ENCODE results near the gene GALP. TPM values are rescaled to one million over a fixed set of nuclear protein-coding genes. Genes with fewer than 3 reads are reported as not detected.
"Not testable (repeated sequence)": the region's sequence is repeated elsewhere in the genome, so short reads cannot be mapped to it uniquely, and the experiment has no call there.

The GALP gene
- total RNA-seq: not detected in 2 replicates

DNA sequence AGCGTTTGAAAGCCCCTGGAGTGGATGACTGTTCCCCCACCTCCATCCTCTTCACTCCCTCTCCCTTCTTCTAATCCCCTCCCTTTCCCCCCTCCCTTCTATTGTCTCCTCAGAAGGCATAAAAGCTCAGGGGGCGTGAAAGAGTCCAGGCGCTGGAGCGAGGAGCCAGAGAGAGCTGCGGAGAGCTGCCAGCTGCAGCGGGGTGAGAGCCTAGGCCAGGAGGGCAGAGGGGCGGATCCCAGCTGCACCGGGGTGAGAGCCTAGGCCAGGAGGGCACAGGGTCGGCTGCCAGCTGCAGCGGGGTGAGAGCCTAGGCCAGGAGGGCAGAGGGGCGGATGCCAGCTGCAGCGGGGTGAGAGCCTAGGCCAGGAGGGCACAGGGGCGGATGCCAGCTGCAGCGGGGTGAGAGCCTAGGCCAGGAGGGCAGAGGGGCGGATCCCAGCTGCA lies at the start of gene GALP:
Gene GALP, plus strand, starts transcription at position 148 of the 447 bp plus-strand sequence. CDS start 1,101 bp downstream, outside the sequence.
- DNase-seq: not testable (repeated sequence)

DNA sequence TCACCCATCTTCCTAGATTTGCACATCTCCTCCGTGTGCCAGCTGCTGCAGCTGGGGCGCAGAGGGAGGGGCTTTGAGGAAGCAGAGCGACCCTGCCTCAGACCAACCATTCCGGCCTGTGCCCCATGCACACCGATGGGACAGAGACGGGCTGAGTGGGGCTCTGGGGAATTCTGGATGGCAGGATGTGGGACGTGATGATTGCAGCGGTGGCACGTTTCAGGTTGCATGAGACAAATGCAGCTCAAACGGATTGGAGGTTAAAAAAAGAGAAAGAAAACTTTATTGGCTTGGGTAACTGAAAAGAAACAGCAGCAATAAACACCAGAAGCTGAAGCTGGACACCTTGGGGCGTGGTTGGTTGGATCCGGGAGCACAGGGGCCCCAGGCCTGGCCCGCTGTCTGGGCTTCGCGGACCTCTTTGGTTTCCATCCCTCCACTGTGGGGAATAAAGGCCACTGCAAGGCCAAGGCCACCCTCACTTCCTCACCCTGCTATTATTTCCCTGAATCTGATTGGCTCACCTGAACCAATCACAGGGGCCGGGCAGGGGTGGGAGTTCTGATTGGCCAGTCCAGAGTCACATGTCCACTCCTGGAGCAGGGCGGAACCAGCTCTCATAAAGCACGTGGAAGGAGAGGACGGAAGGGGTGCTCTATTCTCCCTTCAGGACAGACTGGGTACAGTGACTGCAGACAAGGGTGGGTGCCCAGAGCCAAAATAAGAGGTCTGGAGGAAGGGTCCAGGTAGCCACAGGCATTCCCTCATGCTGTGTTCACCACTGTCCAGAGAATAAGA lies 48.6 kb upstream of the GALP start:
- no peak for DNase-seq

DNA sequence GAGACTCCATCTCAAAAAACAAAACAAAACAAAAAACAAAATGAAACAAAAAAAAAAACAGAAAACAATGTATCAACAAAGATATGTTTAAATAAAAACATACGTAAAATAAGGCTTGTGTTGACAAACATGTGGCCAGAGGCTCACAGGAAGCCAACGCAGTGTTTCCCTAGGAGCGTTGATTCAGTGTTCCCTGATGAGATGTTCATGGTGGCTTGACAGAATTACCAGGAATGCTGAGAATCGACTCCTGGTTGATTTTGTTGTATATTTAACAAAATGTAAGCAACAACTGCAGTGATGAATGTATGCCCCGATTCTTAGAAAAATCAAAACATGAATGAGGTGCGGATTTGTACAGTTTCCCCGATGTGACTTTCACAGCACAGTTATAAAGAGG lies 45.8 kb upstream of the GALP start:
- no peak for DNase-seq

DNA sequence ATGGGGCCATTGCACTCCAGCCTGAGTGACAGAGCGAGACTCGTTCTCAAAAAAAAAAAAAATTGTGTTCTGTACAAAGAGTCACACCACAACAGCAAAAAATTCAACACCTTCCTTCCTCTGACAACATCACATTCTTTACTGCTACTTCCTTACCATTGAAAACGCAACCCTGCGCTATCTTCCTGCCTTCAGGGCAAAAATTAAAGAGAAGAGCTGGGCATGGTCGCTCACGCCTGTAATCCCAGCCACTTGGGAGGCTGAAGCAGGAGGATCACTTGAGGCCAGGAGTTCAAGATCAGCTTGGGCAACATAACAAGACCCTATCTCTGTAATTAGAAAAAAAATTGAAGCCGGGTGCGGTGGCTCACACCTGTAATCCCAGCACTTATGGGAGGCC lies 44.2 kb upstream of the GALP start:
- DNase-seq: no peak

DNA sequence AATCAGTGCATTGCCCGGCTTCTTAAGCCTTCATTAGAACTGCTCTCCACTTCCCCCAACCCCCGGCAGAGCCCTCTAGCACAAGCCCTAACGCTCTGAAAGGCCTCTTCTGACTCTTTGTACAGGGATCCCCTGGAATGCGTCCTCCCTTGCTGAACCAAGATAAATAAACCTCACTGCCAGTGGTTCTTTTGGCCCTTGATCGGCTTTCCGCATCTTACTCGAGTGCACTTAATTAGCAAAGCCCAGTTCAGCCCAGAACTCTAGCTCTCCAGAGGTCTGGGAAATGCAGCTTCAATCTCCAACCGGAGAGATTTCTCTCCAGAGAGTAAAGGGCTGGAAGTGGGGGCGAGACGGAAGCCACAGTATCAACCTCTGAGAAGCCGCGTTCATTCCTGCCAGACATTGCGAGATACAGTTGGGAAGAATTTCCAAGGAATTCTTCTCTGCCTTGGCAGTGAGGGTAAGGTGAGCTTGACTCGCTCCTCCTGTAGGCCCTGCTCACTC lies 43.4 kb upstream of the GALP start:
- no peak for DNase-seq

DNA sequence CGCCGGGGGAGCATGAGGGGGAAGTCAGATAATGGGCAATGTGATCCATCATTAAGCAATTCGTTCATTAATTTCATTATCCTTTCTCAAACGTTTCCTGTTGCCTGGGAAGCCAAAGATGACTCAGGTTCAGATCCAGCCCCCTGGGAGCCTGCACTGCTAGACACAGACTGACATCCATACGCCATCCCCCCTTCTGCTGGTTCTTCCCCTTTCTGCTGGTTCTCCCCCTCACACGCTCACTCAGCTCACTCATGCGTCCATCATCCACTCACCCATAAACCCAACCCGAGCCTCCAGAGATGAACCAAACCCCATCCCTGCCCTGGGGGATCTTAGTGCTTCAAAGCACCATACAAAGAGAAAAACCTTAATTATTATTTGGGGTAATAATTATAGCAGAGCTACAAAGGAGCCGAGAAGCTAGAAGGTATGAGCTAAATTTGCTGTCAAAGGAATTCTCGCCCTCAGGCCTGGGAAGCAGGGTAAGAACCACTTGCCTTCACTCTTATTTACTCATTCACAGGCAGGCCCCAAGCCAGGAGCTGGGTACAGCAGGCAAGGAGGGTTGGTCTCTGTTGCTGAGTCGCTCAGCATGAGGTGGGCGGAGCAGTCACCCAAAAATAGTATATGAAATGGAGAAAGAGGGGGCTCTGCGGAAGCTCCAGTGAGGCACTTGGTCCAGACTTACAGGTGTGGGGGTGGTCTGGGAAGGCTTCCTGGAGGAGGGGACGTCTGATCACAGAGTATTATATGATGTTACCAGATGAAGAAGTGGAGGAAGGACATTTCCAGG lies 41.8 kb upstream of the GALP start:
- no peak for DNase-seq

DNA sequence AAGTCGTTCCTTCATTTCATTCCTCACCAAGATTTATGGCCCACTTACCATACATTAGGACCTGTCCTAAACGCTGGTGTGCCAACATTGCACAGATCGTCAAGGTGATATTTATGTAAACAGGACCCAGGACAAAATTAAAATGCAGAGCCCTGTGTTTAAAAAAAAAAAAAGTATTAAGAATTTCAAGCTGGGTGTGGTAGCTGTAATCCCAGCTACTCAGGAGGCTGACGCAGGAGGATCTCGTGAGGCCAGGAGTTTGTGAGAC lies 41.2 kb upstream of the GALP start:
- DNase-seq: no peak

DNA sequence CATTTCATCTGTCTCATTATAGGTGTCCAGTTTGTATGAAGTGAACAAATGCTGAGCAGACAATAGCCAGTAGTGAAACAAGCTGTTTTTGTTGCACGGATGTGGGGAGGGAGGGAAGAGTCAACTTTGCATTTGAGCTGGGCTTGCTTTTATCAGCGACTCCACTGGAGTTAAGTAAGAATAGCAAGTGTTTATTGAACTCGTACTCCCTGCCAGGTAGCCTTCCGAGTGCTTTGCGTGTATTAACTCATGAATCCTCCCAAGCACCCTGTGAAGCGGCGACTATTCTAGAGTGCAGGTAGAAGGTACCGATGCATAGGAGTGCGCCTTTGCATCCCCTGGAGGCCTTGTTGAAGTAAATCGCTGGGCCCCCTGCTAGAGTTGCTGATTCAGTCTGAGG lies 39.4 kb upstream of the GALP start:
- DNase-seq: no peak

DNA sequence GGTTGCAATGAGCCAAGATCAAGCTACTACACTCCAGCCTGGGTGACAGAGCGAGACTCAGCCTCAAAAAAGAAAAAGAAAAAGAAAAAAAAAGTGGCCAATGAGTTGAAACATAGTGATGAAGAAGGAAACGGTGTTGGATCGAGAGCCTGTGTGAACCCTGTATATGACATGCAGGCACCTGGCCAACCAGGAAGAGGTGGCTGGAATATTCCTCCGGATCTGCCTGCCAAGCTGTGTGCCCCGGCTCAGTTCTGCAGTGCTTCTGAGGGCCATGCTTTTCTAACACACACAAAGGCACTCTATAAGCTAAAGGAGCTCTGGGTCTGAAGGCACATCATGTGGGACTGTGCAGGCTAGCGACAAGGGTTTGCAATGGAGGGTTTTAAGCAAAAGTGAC lies 38.4 kb upstream of the GALP start:
- DNase-seq: peak; percentile 36

DNA sequence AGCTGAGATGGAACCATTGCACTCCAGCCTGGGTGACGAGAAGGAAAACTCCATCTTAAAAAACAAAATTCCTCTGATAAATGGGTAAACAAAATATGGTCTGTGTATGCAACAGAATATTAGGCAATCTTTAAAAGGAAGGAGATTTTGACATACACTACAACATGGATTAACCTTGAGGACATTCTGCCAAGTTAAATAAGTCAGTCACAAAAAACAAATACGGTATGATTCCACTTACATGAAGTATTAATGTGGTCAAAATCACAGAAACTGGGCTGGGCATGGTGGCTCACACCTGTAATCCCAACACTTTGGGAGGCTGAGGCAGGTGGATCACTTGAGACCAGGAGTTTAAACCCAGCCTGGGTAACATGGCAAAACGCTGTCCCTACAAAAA lies 37.7 kb upstream of the GALP start:
- no peak for DNase-seq

DNA sequence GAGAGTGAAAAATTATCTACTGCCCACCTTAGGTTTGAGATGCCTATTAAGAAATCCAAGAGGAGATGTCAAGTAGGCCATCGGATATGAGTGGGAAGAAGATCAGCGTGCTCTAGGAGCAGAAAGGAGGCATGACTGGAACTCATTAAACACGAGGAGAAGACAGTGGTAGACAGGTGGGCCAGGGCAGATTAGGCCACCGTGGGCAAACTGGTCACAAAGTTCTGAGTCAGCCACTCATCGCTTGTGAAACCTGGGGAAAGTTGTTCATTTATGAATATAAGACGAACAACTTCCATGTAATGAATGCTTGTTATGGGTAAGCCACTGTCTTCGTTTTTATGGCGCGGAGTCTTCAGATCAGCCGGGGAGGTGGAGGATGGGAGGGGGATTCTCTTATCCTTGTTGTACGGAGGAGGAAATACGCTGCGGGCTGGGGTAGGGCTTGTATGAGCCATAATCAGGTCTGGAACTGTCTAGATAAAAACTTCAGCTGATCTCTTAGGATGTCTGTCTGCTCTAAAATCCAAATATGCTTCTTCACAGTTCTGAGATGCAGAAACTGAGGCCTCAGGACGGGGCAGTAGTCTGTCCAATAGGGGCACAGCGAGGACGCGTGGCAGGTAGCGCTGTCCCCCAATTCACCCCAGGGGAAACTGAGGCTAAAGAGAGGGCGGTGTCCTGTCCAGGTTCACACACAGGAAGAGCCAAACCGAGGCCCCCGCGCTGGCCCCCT lies 35.8 kb upstream of the GALP start:
- no peak for DNase-seq

DNA sequence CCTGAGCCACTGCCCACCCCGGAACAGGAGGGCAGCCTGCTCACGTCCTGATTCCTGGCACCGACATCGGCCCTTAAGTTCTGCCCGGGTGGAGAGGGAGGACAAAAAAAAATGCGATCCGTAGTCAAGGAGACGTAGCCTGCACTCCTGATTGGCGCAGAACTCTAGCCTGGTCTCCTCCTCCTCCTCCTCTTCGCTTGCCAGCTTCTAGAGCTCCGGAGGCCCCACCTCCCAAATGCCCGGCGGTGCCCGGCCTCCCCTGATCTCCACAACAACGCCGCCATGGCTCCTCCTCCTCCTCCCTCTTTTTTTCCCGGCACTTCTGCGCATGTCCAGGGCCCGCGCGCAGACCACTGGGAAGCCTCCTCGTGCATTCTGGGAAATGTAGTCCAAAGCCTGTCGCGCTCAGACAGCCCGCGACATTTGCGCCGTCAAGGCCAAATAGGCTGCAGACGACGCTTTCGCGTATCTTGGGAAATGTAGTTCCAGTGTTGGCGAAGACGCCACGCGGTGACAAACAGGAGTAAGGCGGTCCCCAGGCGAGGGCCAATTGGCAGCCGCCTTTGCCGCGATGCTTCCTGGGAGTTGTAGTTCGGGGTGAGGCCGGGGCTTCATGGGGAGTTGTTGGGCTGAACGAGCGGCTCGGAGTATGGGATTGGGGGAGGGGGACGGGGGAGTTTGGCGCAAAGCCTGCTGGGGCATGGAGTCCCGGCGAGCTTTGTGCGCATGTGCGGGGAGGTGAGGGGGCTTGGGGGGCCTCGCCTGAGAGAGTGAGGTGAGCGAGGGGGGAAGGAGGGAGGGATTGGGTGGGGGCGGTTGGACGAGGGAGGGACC lies 35.0 kb upstream of the GALP start, which contains the start of gene ZNF444:
Gene ZNF444, plus strand, starts transcription at position 705 of the 834 bp plus-strand sequence. CDS start 5,625 bp downstream, outside the sequence.
- DNase-seq: peak; percentile 99

DNA sequence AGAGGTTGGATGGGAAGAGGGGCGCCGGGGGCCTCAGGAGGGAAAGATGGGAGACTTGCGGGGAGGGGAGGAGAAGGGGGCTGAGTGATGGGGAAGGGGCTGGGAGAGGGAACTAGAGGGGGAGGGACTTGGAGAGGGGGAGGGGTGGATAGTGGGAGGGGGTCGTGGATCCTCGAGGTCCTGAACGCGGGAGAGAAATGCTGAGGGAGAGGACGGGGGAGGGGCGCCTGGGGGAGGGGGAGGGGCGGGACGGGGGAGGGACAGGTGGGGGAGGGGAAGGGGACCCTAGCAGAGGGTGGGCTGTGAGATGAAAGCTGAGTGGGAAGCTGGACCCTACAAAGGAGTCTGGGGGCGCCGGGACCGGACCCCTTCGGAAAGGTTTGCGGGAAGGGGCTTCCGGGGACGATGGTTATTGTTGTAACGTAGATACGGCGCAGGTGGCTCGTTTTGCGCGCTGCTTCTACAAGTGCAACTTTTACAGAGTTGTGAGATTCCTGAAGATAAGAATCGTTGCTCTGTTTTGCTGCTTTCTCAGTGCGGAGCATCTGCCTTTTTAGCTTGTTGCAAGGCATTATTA lies 34.3 kb upstream of the GALP start:
- peak; percentile 26 for DNase-seq

DNA sequence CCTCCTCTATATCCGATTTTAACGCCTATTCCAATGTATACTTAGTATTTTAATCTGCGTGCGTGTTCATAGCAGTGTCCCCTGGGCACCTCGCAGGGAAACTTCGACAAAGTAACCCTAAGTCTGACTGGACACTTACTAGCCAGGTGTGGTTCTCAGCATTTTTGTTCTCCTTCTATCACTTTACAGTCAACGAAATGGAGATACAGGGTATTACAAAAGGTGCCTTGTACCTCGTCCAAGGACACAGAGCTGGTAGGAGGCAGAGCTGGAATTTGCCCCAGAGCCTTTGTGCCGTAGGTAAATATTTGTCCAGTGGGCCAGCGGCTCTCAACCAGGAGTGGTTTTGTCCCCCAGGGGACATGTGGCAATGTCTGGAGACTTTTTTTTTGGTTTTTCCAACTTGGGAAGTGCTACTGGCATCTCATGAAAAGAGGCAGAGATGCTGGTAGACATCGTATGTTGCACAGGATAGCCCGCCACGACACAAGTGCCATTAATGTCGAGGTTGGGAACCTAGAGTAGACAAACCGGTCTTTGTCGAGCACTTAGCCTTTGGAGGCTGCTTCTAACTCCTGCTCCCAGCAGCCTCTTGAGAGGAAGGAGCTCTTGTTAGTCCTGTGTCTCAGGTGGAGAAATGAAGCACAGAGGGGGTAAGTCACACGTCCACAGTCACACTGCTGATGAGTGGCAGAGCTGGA lies 33.6 kb upstream of the GALP start:
- DNase-seq: no peak

DNA sequence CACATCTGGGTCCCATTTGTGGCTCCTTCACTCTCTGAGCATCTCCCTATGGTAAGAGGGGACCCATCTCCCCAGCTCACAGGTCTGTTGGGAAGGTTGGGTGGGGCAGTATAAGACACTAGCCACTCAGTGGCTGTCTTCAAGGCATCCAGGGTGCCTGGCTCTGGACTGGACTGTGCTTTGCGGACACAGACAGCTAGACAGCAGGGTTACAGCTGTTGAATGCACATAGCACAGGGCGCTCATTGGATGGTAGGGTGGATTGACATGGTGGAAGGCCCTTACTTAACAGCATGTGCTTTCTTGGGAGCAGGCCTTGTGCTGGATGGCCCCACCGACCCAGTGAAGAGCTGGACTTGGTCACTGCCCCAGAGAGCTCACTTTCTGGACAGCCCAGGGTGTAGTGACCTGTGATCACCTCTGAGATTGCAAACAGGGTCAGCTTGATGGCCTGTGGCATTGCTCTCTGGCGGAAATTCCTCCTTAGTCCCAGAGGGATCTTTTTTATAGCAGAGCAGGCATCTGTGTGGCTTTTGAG lies 32.8 kb upstream of the GALP start:
- no peak for DNase-seq

DNA sequence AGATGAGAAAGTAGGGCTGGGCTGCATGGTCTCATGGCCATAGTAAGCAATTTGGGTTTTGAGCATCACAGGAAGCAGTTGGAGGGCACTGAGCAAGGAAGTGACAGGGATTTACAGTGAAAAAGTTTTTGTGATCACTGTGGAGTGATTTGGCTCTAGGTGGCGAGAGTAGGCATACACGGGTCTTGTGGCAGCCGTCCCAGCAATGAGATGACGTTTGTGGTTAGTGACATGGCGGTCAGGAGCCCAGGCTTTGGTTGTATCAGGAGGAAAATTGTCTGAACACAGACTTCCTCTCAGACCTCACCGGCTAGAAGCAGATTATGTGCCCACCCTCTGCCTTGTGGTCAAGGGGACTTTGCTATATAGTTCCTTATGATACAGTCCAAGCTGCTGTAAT lies 31.4 kb upstream of the GALP start:
- DNase-seq: no peak

DNA sequence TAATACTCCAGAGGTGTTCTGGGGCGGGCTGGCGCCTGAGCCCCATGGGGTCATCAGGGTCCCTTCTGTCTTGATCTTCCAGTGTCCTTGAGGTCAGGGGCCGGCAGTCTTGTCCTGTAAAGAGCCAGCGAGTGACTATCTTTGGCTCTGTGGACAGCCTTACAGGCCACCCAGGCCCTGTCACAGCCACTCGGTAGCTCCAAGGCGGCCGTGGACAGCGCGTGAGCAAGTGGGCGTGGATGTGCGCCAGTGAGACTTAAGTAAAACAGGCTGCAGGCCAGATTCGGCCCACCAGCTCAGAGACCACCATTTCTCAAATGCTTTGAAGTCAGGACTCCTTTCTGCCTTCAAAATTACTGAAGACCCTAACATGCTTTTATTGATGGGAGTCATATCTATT lies 31.0 kb upstream of the GALP start:
- no peak for DNase-seq

DNA sequence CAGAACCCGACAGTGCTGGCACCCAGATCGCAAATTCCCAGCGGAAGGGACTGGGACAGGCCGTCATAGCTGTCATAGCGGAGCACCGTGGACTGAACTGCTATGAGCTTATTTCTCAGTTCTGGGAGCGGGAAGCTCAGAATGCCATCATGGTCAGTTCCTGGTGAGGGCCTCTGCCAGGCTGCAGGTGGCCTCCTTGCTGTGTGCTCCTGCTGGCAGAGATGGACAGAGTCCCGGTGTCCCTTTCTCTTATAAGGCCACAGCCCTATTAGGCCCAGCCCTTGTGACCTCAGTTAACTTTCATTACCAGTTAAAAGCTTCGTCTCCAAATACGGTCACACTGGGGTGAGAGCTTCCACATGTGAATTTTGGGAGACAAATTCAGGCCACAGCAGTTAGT lies 30.1 kb upstream of the GALP start:
- no peak for DNase-seq

DNA sequence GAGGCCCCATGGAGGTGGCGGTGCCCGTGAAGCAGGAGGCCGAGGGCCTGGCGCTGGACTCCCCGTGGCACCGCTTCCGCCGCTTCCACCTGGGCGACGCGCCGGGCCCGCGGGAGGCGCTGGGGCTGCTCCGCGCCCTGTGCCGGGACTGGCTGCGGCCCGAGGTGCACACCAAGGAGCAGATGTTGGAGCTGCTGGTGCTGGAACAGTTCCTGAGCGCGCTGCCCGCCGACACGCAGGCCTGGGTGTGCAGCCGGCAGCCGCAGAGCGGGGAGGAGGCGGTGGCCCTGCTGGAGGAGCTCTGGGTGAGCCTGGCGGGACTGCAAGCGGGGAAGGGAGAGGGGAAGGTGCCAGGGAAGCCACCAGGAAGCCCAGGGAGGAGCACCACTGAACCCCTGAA lies 28.9 kb upstream of the GALP start:
- DNase-seq: no peak

DNA sequence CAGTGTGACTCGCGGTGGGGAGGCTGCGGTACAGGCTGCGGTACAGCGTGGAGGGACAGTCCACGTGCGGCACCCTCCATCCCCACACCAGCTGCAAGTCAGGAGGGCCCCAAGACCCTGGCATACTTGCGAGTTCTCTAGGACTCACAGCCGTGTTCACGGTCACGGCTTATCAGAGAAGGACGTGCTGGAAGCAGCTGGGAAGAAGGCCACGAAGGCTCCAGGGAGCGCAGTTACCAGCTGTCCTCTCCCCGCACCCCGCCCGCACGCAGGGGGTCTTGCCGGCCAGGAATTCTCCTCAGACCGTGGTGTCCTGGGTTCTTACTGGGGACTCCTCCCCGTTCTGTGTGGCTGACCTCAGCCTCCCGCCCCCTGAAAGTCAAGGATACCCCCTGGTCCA lies 28.5 kb upstream of the GALP start:
- DNase-seq: no peak

DNA sequence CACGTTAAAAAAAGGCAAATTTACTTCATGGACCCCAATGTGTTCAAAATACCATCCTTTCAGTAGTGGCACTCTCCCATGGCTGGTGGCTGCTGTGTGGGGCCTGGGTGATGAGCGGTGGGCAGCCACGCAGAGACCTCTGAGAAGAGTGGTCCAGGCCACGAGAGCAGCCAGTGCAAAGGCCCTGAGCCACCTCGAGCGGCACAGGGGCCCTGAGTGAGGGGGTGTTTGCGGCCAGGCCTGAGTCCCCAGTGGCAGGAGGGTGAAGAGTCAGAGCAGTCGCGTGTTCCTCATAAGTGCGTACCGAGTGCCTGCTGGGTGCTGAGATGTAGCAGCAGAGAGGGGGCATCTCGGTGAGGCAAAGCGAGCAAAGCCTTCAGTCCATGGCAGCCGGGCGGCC lies 27.7 kb upstream of the GALP start:
- DNase-seq: no peak

Measured in dermis blood vessel endothelial cell (primary cell).